Measurements from ENCODE around the gene ANKIB1.
A peak's percentile ranks its signal among the peaks of the same experiment; 100 is the strongest.
"Not testable (repeated sequence)": the region's sequence is repeated elsewhere in the genome, so short reads cannot be mapped to it uniquely, and the experiment has no call there.

The ANKIB1 gene

GRCh38 chr7:92423710-92424131 is 177.9 kb downstream of the ANKIB1 start:
- Histone ChIP-seq H3K27ac (peak overlapping the region; percentile 35; the same call in 1 of the 2 replicates), H3K9ac (ENCODE audit: insufficient read length) (peak overlapping the region; percentile 21), H3K4me3 (peak overlapping the region; percentile 80), H3K9me3 (ENCODE audit: low read depth, low read length) (no peaks in the 10 kb centered on the region), H3K36me3 (ENCODE audit: insufficient read depth, low read length) (no peaks in the 10 kb centered on the region)
- DNase-seq (ENCODE audit: low read depth, low spot score): no peak
- TF ChIP-seq POLR2AphosphoS5 (IDR thresholded peaks at IDR 0.05; ENCODE audit: borderline replicate concordance, low read depth, low read length) (no peak), FOXP2 (optimal IDR thresholded peaks at IDR 0.05; ENCODE audit: control extremely low read depth, extremely low read length, insufficient read depth) (no peak), EZH2 (IDR thresholded peaks at IDR 0.05) (no peak)

DNA sequence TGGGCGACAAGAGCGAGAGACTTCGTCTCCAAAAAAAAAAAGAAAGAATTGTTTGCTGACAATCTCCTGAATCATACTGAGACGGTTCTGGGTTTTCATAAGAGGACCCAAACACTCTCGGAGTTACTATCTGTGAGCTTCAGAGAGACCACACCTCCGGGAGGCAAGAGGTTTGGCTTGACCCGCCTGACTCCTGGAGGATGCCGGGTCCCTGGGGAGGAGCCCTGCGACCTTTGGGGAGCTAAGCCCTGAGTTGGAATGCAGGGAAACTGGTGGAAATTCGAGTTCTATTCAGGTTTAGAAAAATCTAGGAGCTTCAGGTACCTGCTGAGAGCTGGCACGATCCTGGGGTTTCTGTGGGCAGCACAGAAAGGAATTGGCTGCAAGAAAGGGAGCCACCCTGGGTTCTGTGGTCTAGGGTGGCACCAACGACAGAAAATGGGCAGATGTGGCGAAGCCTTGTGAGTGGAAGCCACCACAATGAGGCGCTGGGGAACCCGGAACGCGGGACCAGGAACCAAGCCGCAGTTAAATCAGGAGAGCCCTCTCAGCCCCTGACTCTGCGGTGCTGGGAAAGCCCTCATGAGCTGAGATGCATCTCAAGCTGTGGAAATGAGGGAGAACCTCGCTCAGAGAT is 179.7 kb downstream of the ANKIB1 start:
- TF ChIP-seq POLR2AphosphoS5 (IDR thresholded peaks at IDR 0.05; ENCODE audit: borderline replicate concordance, low read depth, low read length) (no peak), EZH2 (IDR thresholded peaks at IDR 0.05) (no peak), FOXP2 (optimal IDR thresholded peaks at IDR 0.05; ENCODE audit: control extremely low read depth, extremely low read length, insufficient read depth) (no peak)
- no peak overlapping the region for H3K9ac ChIP-seq (ENCODE audit: insufficient read length)
- H3K4me3 ChIP-seq: no peak overlapping the region
- H3K9me3 ChIP-seq (ENCODE audit: low read depth, low read length): no peaks in the 10 kb centered on the region
- no peaks in the 10 kb centered on the region for H3K36me3 ChIP-seq (ENCODE audit: insufficient read depth, low read length)
- H3K27ac ChIP-seq: no peak overlapping the region
- no peak for DNase-seq (ENCODE audit: low read depth, low spot score)

DNA sequence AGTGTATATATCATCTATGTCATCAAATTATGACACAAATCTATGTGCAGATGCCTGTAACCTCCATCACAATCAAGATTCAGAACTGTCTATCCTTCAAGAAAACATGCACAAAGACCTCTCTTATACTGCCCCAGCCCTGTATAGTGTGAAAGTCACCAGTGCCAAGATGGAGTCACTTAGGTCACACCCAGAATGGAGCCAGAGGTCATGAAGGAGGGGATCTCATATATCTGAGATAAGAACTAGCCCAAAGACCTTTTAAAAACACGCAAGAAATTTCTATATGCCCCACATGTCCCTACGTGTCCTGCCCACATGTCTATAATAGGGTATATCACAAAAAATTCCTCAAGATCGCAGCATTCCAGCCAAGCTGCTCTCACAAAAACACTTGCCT is 181.4 kb downstream of the ANKIB1 start:
- Histone ChIP-seq H3K36me3 (ENCODE audit: insufficient read depth, low read length) (no peaks in the 10 kb centered on the region), H3K4me3 (no peak overlapping the region), H3K27ac (no peak overlapping the region), H3K9ac (ENCODE audit: insufficient read length) (no peak overlapping the region), H3K9me3 (ENCODE audit: low read depth, low read length) (no peaks in the 10 kb centered on the region)
- no peak for DNase-seq (ENCODE audit: low read depth, low spot score)
- TF ChIP-seq POLR2AphosphoS5 (IDR thresholded peaks at IDR 0.05; ENCODE audit: borderline replicate concordance, low read depth, low read length) (no peak), EZH2 (IDR thresholded peaks at IDR 0.05) (no peak), FOXP2 (optimal IDR thresholded peaks at IDR 0.05; ENCODE audit: control extremely low read depth, extremely low read length, insufficient read depth) (no peak)

GRCh38 chr7:92432299-92432946 is 186.6 kb downstream of the ANKIB1 start:
- TF ChIP-seq EZH2 (IDR thresholded peaks at IDR 0.05) (no peak), POLR2AphosphoS5 (IDR thresholded peaks at IDR 0.05; ENCODE audit: borderline replicate concordance, low read depth, low read length) (no peak), FOXP2 (optimal IDR thresholded peaks at IDR 0.05; ENCODE audit: control extremely low read depth, extremely low read length, insufficient read depth) (no peak)
- H3K9me3 ChIP-seq (ENCODE audit: low read depth, low read length): no peaks in the 10 kb centered on the region
- no peak overlapping the region for H3K9ac ChIP-seq (ENCODE audit: insufficient read length)
- H3K27ac ChIP-seq: no peak overlapping the region
- DNase-seq (ENCODE audit: low read depth, low spot score): no peak
- no peaks in the 10 kb centered on the region for H3K36me3 ChIP-seq (ENCODE audit: insufficient read depth, low read length)
- H3K4me3 ChIP-seq: no peak overlapping the region

DNA sequence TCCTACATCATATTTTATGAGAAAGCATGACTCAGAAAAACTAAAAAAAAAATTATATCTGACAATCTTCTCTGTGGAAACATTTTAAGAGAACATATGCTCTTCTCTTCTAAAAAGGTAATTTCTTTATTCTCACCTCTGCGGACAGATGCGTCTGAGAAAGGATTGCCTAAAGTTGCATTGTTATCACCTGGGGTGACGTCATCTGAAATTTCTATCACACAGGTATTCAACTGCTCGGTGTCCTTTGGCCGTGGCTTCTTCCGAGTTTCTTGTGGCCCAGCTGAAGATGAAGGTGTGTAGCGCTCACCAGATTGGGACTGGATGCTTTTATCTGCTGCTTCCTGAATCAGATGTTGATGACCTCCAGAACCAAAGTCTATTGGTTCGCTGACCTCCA is 187.2 kb downstream of the ANKIB1 start:
- no peaks in the 10 kb centered on the region for H3K36me3 ChIP-seq (ENCODE audit: insufficient read depth, low read length)
- no peaks in the 10 kb centered on the region for H3K9me3 ChIP-seq (ENCODE audit: low read depth, low read length)
- H3K9ac ChIP-seq (ENCODE audit: insufficient read length): no peak overlapping the region
- DNase-seq (ENCODE audit: low read depth, low spot score): no peak
- no peak overlapping the region for H3K4me3 ChIP-seq
- no peak overlapping the region for H3K27ac ChIP-seq
- TF ChIP-seq FOXP2 (optimal IDR thresholded peaks at IDR 0.05; ENCODE audit: control extremely low read depth, extremely low read length, insufficient read depth) (no peak), EZH2 (IDR thresholded peaks at IDR 0.05) (no peak), POLR2AphosphoS5 (IDR thresholded peaks at IDR 0.05; ENCODE audit: borderline replicate concordance, low read depth, low read length) (no peak)

- H3K4me3 ChIP-seq: no peak overlapping the region
- no peak overlapping the region for H3K27ac ChIP-seq
- DNase-seq (ENCODE audit: low read depth, low spot score): no peak
- TF ChIP-seq EZH2 (IDR thresholded peaks at IDR 0.05): no peak
- no peak for TF ChIP-seq POLR2AphosphoS5 (IDR thresholded peaks at IDR 0.05; ENCODE audit: borderline replicate concordance, low read depth, low read length)
- no peak for TF ChIP-seq FOXP2 (optimal IDR thresholded peaks at IDR 0.05; ENCODE audit: control extremely low read depth, extremely low read length, insufficient read depth)
- H3K36me3 ChIP-seq (ENCODE audit: insufficient read depth, low read length): no peaks in the 10 kb centered on the region
- H3K9ac ChIP-seq (ENCODE audit: insufficient read length): no peak overlapping the region
- H3K9me3 ChIP-seq (ENCODE audit: low read depth, low read length): no peaks in the 10 kb centered on the region
These were observed 189.8 kb downstream of the ANKIB1 start for GRCh38 chr7:92435542-92435941.

GRCh38 chr7:92436612-92437445 is 191.1 kb downstream of the ANKIB1 start:
- H3K9ac ChIP-seq (ENCODE audit: insufficient read length): no peak overlapping the region

GRCh38 chr7:92437956-92438491 is 192.2 kb downstream of the ANKIB1 start:
- Histone ChIP-seq H3K36me3 (ENCODE audit: insufficient read depth, low read length) (no peaks in the 10 kb centered on the region), H3K9me3 (ENCODE audit: low read depth, low read length) (no peaks in the 10 kb centered on the region), H3K27ac (no peak overlapping the region), H3K4me3 (no peak overlapping the region), H3K9ac (ENCODE audit: insufficient read length) (no peak overlapping the region)
- TF ChIP-seq FOXP2 (optimal IDR thresholded peaks at IDR 0.05; ENCODE audit: control extremely low read depth, extremely low read length, insufficient read depth): no peak
- no peak for TF ChIP-seq EZH2 (IDR thresholded peaks at IDR 0.05)
- no peak for TF ChIP-seq POLR2AphosphoS5 (IDR thresholded peaks at IDR 0.05; ENCODE audit: borderline replicate concordance, low read depth, low read length)
- no peak for DNase-seq (ENCODE audit: low read depth, low spot score)

More at GRCh38 chr7:92436612-92437445, 191.1 kb downstream of the ANKIB1 start:
- no peaks in the 10 kb centered on the region for H3K36me3 ChIP-seq (ENCODE audit: insufficient read depth, low read length)
- H3K4me3 ChIP-seq: no peak overlapping the region
- no peaks in the 10 kb centered on the region for H3K9me3 ChIP-seq (ENCODE audit: low read depth, low read length)
- no peak for DNase-seq (ENCODE audit: low read depth, low spot score)
- no peak overlapping the region for H3K27ac ChIP-seq
- TF ChIP-seq EZH2 (IDR thresholded peaks at IDR 0.05) (no peak), POLR2AphosphoS5 (IDR thresholded peaks at IDR 0.05; ENCODE audit: borderline replicate concordance, low read depth, low read length) (no peak)

- H3K9me3 ChIP-seq (ENCODE audit: low read depth, low read length); DNase-seq (ENCODE audit: low read depth, low spot score); H3K36me3 ChIP-seq (ENCODE audit: insufficient read depth, low read length); H3K27ac ChIP-seq; H3K9ac ChIP-seq (ENCODE audit: insufficient read length); H3K4me3 ChIP-seq: not testable (repeated sequence)
These were observed 196.9 kb downstream of the ANKIB1 start for GRCh38 chr7:92442720-92443119.

All from SK-N-MC (cell line).